Heart left ventricle (tissue), 16 donors: Measurements from ENCODE around the gene FKBP4. TPM values are rescaled to one million over a fixed set of nuclear protein-coding genes. Genes with fewer than 3 reads are reported as not detected.
A peak's percentile ranks its signal among the peaks of the same experiment; 100 is the strongest.

ENCODE experiments used
- ATAC-seq, 4 donors: fragments of 200-7000 bp; cut with Tn5 transposase; one replicate each; pipeline ENCODE4 v1.9.1; 2020 to 2022; ENCODE audit warnings: moderate library complexity in 4 of 4, mild to moderate bottlenecking in 3 of 4, moderate number of reproducible peaks in 1 of 4
- DNase-seq, 5 donors: peaks; one replicate each; pipeline ENCODE4 v3.0.0-alpha.2; 2020
- H3K27ac ChIP-seq, 12 donors: fragments of 200-600 bp; sonication (generic) in 4 of 12; one replicate each; pipeline versions ENCODE4 v1.5.0 to v1.8.0; 2016 to 2022; ENCODE audit warnings: mild to moderate bottlenecking in 2 of 12
- H3K27me3 ChIP-seq, 9 donors: fragments of 200-600 bp; sonication (generic) in 2 of 9; one replicate each; pipeline versions ENCODE4 v1.5.1 to v1.8.0; 2016 to 2022; ENCODE audit warnings: mild to moderate bottlenecking in 3 of 9
- H3K36me3 ChIP-seq, 9 donors: fragments of 200-600 bp; sonication (generic) in 2 of 9; one replicate each; pipeline versions ENCODE4 v1.5.0 to v1.8.0; 2018 to 2022; ENCODE audit warnings: mild to moderate bottlenecking in 2 of 9
- H3K4me1 ChIP-seq, 12 donors: fragments of 200-600 bp; sonication (generic) in 4 of 12; one replicate each; pipeline versions ENCODE4 v1.5.0 to v1.8.0; 2016 to 2022; ENCODE audit warnings: mild to moderate bottlenecking in 3 of 12
- H3K4me3 ChIP-seq, 12 donors: fragments of 200-600 bp; sonication (generic) in 4 of 12; one replicate each; pipeline versions ENCODE4 v1.5.0 to v1.8.0; 2017 to 2022; ENCODE audit warnings: mild to moderate bottlenecking in 9 of 12, moderate library complexity in 4 of 12
- H3K9me3 ChIP-seq, 12 donors: fragments of 200-600 bp; sonication (generic) in 4 of 12; one replicate each; pipeline versions ENCODE4 v1.5.0 to v1.8.0; 2016 to 2022; ENCODE audit warnings: mild to moderate bottlenecking in 1 of 12
- POLR2A ChIP-seq, 2 donors: fragments of 450-650 bp; IDR thresholded peaks; one replicate each; pipeline ENCODE4 v1.6.1; 2017; ENCODE audit warnings: antibody characterized with exemption in 2 of 2, mild to moderate bottlenecking in 2 of 2, moderate library complexity in 2 of 2
- WGBS, 4 donors: extraction: QIAGEN DNeasy Blood & Tissue Kit in 2 of 4; methylation state at CpG; one replicate each; pipeline versions ENCODE4 v1.1.5 to v1.1.7; 2013 to 2018; 5-methylcytosine and 5-hydroxymethylcytosine counted together
- intact Hi-C, 10 donors: fragments of 100-400 bp; cut with DNase I; formaldehyde crosslinking; loops; one replicate each; pipeline versions ENCODE4 v1.11.1 to v1.14.2; 2022
- polyA plus RNA-seq, 2 donors: library from polyadenylated mRNA; stranded (reverse); fragments of 200-250 nt; gene quantifications; one replicate each; pipeline ENCODE4 v1.2.3, GENCODE V29; 2013
- total RNA-seq, 9 donors: library from RNA; depleted of rRNA in 2 of 9; stranded (reverse); fragments of >200 nt in 2 of 9; fragmentation: NEBNext Ultra II Directional in 3 of 9; extraction: Animal tissue kit (Norgen Biotek cat#: 25700) in 3 of 9; gene quantifications; one replicate each; pipeline versions ENCODE4 v1.1.0 to v1.2.4, GENCODE V29; 2016 to 2023
- TF ChIP-seq, protein P1 (sequence below), 12 donors: fragments of 200-600 bp; sonication (generic) in 4 of 12; IDR thresholded peaks; one replicate each; pipeline versions ENCODE4 v1.5.0 to v1.8.0; 2018 to 2022; ENCODE audit warnings: antibody characterized with exemption in 12 of 12, mild to moderate bottlenecking in 5 of 12
- donor health status: ischemic (EF 13 %, LVEDD 7.1; RV severe dilation, severe dysfunction).
- donor health status: healthy with polysubstance abuse.
- donor health status: DM: no; HTN: yes; CAD: no.
- donor health status: DM: no; HTN: no; CAD: no.
- donor health status: ischemic (EF 25% LVEDD 6.9; RV normal size, moderate dysfunction).
- donor health status: ischemic (EF 25% LVEDD 5.7; RV mildly dilated, moderate dysfunction).
- donor health status: healthy.
- donor health status: DM: yes; HTN: yes; CAD: no.
- donor health status: ischemic (EF 35%, LVEDD 5.7; RV mildly dilated, moderate dysfunction).
- donor health status: nonischemic (EF 11% LVEDD 7.7; RV severe dilation, severe dysfunction).
- donor health status: DM: yes; HTN: yes; CAD: no.
- donor health status: PGD.
- donor health status: ischemic (EF 29% LVEDD 5.4; RV normal size, mild dysfunction).
- donor health status: nonischemic (EF 23%, LVEDD 6.1; RV moderate dilation, normal function).

Gene FKBP4
- total and polyA plus RNA-seq, 11 donors = 25.4 to 84.9 (median 44.0) TPM

DNA sequence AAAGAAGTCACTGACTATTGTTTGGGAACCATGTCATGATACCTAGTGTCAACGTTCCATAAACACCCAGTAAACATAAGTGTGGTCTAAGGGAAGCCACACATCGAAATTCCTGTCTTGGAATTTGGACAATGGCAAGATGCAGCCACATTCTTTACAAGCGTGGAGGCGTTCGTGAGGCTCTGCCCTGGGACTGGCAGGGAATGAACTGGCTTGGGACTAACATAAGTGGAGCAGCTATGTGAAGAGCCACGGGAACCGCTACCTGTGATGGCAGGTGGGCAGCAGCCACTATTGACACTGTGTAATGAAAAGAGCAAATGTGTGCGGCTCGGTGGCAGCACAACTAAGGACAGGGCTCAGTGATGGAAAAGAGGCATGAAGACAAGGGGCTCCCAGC is 50.0 kb downstream of the FKBP4 start:
- TF ChIP-seq, protein P1, sequence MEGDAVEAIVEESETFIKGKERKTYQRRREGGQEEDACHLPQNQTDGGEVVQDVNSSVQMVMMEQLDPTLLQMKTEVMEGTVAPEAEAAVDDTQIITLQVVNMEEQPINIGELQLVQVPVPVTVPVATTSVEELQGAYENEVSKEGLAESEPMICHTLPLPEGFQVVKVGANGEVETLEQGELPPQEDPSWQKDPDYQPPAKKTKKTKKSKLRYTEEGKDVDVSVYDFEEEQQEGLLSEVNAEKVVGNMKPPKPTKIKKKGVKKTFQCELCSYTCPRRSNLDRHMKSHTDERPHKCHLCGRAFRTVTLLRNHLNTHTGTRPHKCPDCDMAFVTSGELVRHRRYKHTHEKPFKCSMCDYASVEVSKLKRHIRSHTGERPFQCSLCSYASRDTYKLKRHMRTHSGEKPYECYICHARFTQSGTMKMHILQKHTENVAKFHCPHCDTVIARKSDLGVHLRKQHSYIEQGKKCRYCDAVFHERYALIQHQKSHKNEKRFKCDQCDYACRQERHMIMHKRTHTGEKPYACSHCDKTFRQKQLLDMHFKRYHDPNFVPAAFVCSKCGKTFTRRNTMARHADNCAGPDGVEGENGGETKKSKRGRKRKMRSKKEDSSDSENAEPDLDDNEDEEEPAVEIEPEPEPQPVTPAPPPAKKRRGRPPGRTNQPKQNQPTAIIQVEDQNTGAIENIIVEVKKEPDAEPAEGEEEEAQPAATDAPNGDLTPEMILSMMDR (IDR thresholded peaks at IDR 0.05) = no peak
- no peak for TF ChIP-seq POLR2A (IDR thresholded peaks at IDR 0.05)
- Histone ChIP-seq H3K27me3 (no peaks in the 10 kb centered on the region), H3K4me3 (no peak overlapping the region), H3K27ac (peak overlapping the region in 4 of 12 donors; percentile 15 to 68 (median 42)), H3K4me1 (peaks cover 0 to 14% (median 0%) of the 10 kb centered on the region in 12 donors), H3K9me3 (no peaks in the 10 kb centered on the region), H3K36me3 (peaks cover 0 to 13% (median 0%) of the 10 kb centered on the region in 9 donors)
- 87 to 88% (median 88%) methylated on average over 9 of the region's 9 CpGs for WGBS, 4 donors
- DNase-seq (peak in 1 of 5 donors; percentile 31), ATAC-seq (no peak)
- intact Hi-C loops = no loop called here

DNA sequence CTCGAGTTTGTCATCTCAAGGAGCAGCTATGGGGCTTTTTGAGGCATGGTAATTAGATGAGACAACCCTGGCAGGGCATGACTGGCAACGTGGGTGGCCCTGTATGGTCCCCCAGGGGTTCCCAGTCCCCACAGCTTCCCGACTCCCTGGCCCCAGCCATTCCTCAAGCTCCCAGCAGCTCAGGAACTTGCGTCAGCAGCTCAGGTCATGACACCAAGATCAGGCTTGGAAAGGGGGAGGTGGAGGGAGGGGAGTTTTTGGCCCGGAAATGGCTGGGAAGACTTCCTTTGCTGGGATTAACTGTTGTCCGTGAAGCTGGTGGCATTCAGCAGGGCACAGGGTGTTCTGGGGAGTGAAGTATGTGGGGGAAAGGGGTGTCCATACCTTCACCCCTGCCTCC is 50.5 kb downstream of the FKBP4 start:
- 25 to 49% (median 44%) methylated on average over 3 to 6 of the region's 6 CpGs for WGBS, 4 donors
- no peaks in the 10 kb centered on the region for H3K27me3 ChIP-seq
- DNase-seq (peak; percentile 50 to 68 (median 58)), ATAC-seq (peak in 3 of 4 donors; percentile 23 to 78 (median 62))
- no peak overlapping the region for H3K4me3 ChIP-seq
- H3K27ac ChIP-seq = peak overlapping the region in 4 of 12 donors; percentile 14 to 68 (median 28)
- H3K9me3 ChIP-seq = no peaks in the 10 kb centered on the region
- intact Hi-C loops = no loop called here
- H3K4me1 ChIP-seq = peaks cover 0 to 14% (median 0%) of the 10 kb centered on the region in 12 donors
- peaks cover 0 to 13% (median 0%) of the 10 kb centered on the region in 9 donors for H3K36me3 ChIP-seq
- TF ChIP-seq, protein P1 (IDR thresholded peaks at IDR 0.05) = no peak
- TF ChIP-seq POLR2A (IDR thresholded peaks at IDR 0.05) = no peak

DNA sequence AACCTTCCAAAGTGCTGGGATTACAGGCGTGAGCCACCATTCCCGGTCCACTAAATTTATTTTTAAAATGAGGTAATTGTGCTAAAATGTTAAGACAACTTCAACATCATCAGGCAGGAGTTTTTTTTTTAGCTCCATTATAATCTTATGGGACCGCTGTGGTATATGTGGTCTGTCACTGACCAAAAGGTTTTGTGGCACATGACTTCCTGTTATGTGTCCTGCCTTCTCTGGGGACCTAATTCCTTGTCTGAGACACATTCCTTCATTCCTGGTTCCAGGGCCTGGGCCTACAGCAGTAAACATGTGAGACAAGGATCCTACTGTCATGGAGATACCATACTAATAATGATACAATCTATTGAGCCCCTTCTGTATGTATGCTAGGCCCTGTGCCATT is 57.2 kb downstream of the FKBP4 start:
- peaks cover 0 to 8% (median 0%) of the 10 kb centered on the region in 9 donors for H3K36me3 ChIP-seq
- no peak overlapping the region for H3K4me3 ChIP-seq
- TF ChIP-seq, protein P1 (IDR thresholded peaks at IDR 0.05) = no peak
- TF ChIP-seq POLR2A (IDR thresholded peaks at IDR 0.05) = no peak
- ATAC-seq = no peak
- no peak for DNase-seq
- 83 to 93% (median 89%) methylated on average over 3 of the region's 3 CpGs for WGBS, 4 donors
- H3K4me1 ChIP-seq = peaks cover 0 to 3% (median 0%) of the 10 kb centered on the region in 12 donors
- H3K9me3 ChIP-seq = no peaks in the 10 kb centered on the region
- no peaks in the 10 kb centered on the region for H3K27me3 ChIP-seq
- no peak overlapping the region for H3K27ac ChIP-seq
- intact Hi-C loops = loop anchor here in 9 of 10 donors (2.0 to 10.0 kb wide), 4 partner anchors 93 to 189 kb away; no protein-coding TSS in a partner anchor

DNA sequence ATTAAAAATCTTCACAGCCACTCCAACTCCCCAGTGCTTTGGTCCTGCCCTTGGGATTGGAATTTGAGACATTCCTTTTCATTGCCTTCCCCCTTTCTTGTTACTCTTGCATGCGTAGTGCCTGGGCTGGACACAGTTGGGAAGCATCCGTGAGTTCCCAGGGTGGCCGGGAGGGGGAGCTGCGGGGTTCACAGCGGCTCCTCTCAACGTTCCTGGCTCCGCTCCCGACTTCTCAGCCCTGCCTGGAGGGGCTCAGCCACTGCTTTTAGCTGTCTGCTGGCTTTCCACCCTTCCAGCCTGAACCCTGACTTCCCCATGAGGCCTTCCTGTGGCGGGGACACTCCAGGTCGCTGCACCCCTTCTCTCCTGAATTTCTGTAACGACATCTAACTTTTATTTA is 58.9 kb downstream of the FKBP4 start:
- TF ChIP-seq, protein P1 (IDR thresholded peaks at IDR 0.05) = peak; percentile 72 to 92 (median 81)
- no peak for TF ChIP-seq POLR2A (IDR thresholded peaks at IDR 0.05)
- WGBS, 4 donors = 15 to 17% (median 16%) methylated on average over 11 of the region's 11 CpGs
- Histone ChIP-seq H3K4me3 (no peak overlapping the region), H3K4me1 (peaks cover 0 to 3% (median 0%) of the 10 kb centered on the region in 12 donors), H3K27ac (no peak overlapping the region), H3K27me3 (no peaks in the 10 kb centered on the region), H3K36me3 (peaks cover 0 to 10% (median 0%) of the 10 kb centered on the region in 9 donors), H3K9me3 (no peaks in the 10 kb centered on the region)
- peak; percentile 68 to 95 (median 90) for ATAC-seq
- intact Hi-C loops = loop anchor here in 9 of 10 donors (2.0 to 10.0 kb wide), 4 partner anchors 91 to 187 kb away; no protein-coding TSS in a partner anchor
- peak; percentile 84 to 90 (median 85) for DNase-seq

Other genes with a start within 250 kb of the FKBP4 start
- gene ITFG2, start 17.7 kb downstream of the FKBP4 start, total RNA-seq = 10 to 100 TPM in 6 of 9 donors, 1 to 10 TPM in 3; 7.6 to 21.7 (median 12.1) TPM
- 10 to 100 TPM; 10.2 to 15.6 TPM for gene ITFG2, start 17.7 kb downstream of the FKBP4 start, polyA plus RNA-seq
- gene NRIP2, start 40.1 kb downstream of the FKBP4 start, total RNA-seq = 1 to 10 TPM; 1.9 to 3.1 (median 2.1) TPM
- 1 to 10 TPM; 1.9 to 2.1 TPM for gene NRIP2, start 40.1 kb downstream of the FKBP4 start, polyA plus RNA-seq
- not detected for gene TEX52, start 62.1 kb downstream of the FKBP4 start, total RNA-seq
- gene TEX52, start 62.1 kb downstream of the FKBP4 start, polyA plus RNA-seq = not detected
- gene FOXM1, start 82.2 kb downstream of the FKBP4 start, total RNA-seq = 10 to 100 TPM in 1 of 9 donors, 1 to 10 TPM in 2, under 1 TPM in 6; 0.09 to 13.5 (median 0.68) TPM
- gene FOXM1, start 82.2 kb downstream of the FKBP4 start, polyA plus RNA-seq = under 1 TPM; 0.08 to 0.36 TPM
- gene RHNO1, start 82.3 kb downstream of the FKBP4 start, total RNA-seq = 10 to 100 TPM in 1 of 9 donors, 1 to 10 TPM in 8; 3.1 to 15.0 (median 5.7) TPM
- gene RHNO1, start 82.3 kb downstream of the FKBP4 start, polyA plus RNA-seq = 1 to 10 TPM; 3.1 to 6.4 TPM
- 1 to 10 TPM; 3.5 to 10.0 (median 5.3) TPM for gene TULP3, start 95.9 kb downstream of the FKBP4 start, total RNA-seq
- gene TULP3, start 95.9 kb downstream of the FKBP4 start, polyA plus RNA-seq = 1 to 10 TPM; 2.6 to 5.6 TPM
- 10 to 100 TPM in 7 of 9 donors, 1 to 10 TPM in 2; 5.7 to 49.8 (median 16.1) TPM for gene TEAD4, start 164.4 kb downstream of the FKBP4 start, total RNA-seq
- 10 to 100 TPM in 1 of 2 donors, 1 to 10 TPM in 1; 7.3 to 59.2 TPM for gene TEAD4, start 164.4 kb downstream of the FKBP4 start, polyA plus RNA-seq